PC-3 (cell line): Measurements from ENCODE around the gene CTRB1. TPM values are rescaled to one million over a fixed set of nuclear protein-coding genes. Genes with fewer than 3 reads are reported as not detected.

Experiments used
- ATAC-seq: fragments of 200-7000 bp; cut with Tn5 transposase; 2 replicates; pipeline ENCODE4 v1.9.1; 2020; ENCODE audit warnings: mild to moderate bottlenecking, moderate library complexity
- BruUV-seq: library from RNA; stranded (reverse); fragments of 400-500 nt; replicated peaks from 2 replicates; lab custom pipeline; 2021; lab: Mats Ljungman, UMichigan
- CTCF ChIA-PET: fragments of 300-600 bp; sonication (Branson Sonifier 250); formaldehyde crosslinking; loops from one replicate; lab custom pipeline; 2022; ENCODE audit warnings: antibody characterized with exemption; lab: Charles Lee
- POLR2A ChIA-PET: fragments of 300-600 bp; sonication (Branson Sonifier 250); formaldehyde crosslinking; loops from one replicate; lab custom pipeline; 2022; ENCODE audit warnings: antibody characterized with exemption; ENCODE audit not compliant: unreplicated experiment; lab: Charles Lee
- DNase-seq: peaks from one replicate; pipeline ENCODE4 v3.0.0-alpha.2; 2015
- H2AFZ ChIP-seq: fragments of 300-600 bp; sonication (generic); 2 replicates; pipeline ENCODE4 v1.6.0; 2016; ENCODE audit warnings: antibody characterized with exemption, low read length
- H3F3A ChIP-seq: fragments of 300-600 bp; sonication (generic); one replicate; pipeline ENCODE4 v1.6.0; 2017; ENCODE audit warnings: antibody characterized with exemption, low read length, control low read depth, mild to moderate bottlenecking; ENCODE audit not compliant: unreplicated experiment
- H3K27ac ChIP-seq: fragments of 300-600 bp; sonication (generic); 2 replicates; pipeline ENCODE4 v1.5.1; 2016; ENCODE audit warnings: mild to moderate bottlenecking, low read length
- H3K27me3 ChIP-seq: fragments of 300-600 bp; sonication (generic); 2 replicates; pipeline ENCODE4 v1.6.1; 2016; ENCODE audit warnings: low read length, mixed read lengths
- H3K36me3 ChIP-seq: fragments of 300-600 bp; sonication (generic); 2 replicates; pipeline ENCODE4 v1.6.1; 2016; ENCODE audit warnings: low read depth, mixed run types, low read length, mixed read lengths
- H3K4me1 ChIP-seq: fragments of 300-600 bp; sonication (generic); 2 replicates; pipeline ENCODE4 v1.5.1; 2016; ENCODE audit warnings: low read length; ENCODE audit not compliant: insufficient read depth
- H3K4me2 ChIP-seq: fragments of 300-600 bp; sonication (generic); 2 replicates; pipeline ENCODE4 v1.6.0; 2016; ENCODE audit warnings: low read length
- H3K4me3 ChIP-seq: fragments of 300-600 bp; sonication (generic); 2 replicates; pipeline ENCODE4 v1.5.1; 2016; ENCODE audit warnings: mild to moderate bottlenecking, low read length, mixed read lengths
- H3K79me2 ChIP-seq: fragments of 300-600 bp; sonication (generic); 2 replicates; pipeline ENCODE4 v1.6.1; 2017; ENCODE audit warnings: low read length, mixed read lengths
- H3K9ac ChIP-seq: fragments of 300-600 bp; sonication (generic); 2 replicates; pipeline ENCODE4 v1.6.0; 2016; ENCODE audit warnings: mild to moderate bottlenecking, low read length
- H3K9me2 ChIP-seq: fragments of 300-600 bp; sonication (generic); replicated peaks from 2 replicates; pipeline ENCODE4 v1.6.1; 2016; ENCODE audit warnings: mixed run types, low read length, mixed read lengths
- H3K9me3 ChIP-seq: fragments of 300-600 bp; sonication (generic); 2 replicates; pipeline ENCODE4 v1.6.1; 2016; ENCODE audit warnings: low read length, mixed read lengths
- H4K20me1 ChIP-seq: fragments of 300-600 bp; sonication (generic); 2 replicates; pipeline ENCODE4 v1.6.1; 2016; ENCODE audit warnings: low read length, mixed read lengths
- CTCF ChIP-seq: fragments of 300-600 bp; sonication (generic); conservative IDR thresholded peaks from 2 replicates; pipeline ENCODE4 v1.5.1; 2017; ENCODE audit warnings: antibody characterized with exemption, low read depth, mild to moderate bottlenecking, low read length
- EZH2 ChIP-seq: fragments of 300-600 bp; sonication (generic); IDR thresholded peaks from one replicate; pipeline ENCODE4 v1.6.1; 2017; ENCODE audit warnings: antibody characterized with exemption, mild to moderate bottlenecking, low read length; ENCODE audit not compliant: unreplicated experiment
- EZH2phosphoT487 ChIP-seq: fragments of 300-600 bp; sonication (generic); IDR thresholded peaks from 2 replicates; pipeline ENCODE4 v1.6.1; 2018; ENCODE audit warnings: mild to moderate bottlenecking, antibody characterized with exemption, low read length, borderline replicate concordance
- intact Hi-C: fragments of 100-400 bp; cut with micrococcal nuclease; formaldehyde crosslinking; loops from 2 replicates; pipeline ENCODE4 v1.9.0; 2023
- total RNA-seq: library from RNA; depleted of rRNA; stranded (reverse); fragments of >200 nt; gene quantifications from 2 replicates; pipeline ENCODE4 v1.2.3, GENCODE V29; 2014

CTRB1 gene
- total RNA-seq, 1 experiment from 2014 or later, result not detected

DNA sequence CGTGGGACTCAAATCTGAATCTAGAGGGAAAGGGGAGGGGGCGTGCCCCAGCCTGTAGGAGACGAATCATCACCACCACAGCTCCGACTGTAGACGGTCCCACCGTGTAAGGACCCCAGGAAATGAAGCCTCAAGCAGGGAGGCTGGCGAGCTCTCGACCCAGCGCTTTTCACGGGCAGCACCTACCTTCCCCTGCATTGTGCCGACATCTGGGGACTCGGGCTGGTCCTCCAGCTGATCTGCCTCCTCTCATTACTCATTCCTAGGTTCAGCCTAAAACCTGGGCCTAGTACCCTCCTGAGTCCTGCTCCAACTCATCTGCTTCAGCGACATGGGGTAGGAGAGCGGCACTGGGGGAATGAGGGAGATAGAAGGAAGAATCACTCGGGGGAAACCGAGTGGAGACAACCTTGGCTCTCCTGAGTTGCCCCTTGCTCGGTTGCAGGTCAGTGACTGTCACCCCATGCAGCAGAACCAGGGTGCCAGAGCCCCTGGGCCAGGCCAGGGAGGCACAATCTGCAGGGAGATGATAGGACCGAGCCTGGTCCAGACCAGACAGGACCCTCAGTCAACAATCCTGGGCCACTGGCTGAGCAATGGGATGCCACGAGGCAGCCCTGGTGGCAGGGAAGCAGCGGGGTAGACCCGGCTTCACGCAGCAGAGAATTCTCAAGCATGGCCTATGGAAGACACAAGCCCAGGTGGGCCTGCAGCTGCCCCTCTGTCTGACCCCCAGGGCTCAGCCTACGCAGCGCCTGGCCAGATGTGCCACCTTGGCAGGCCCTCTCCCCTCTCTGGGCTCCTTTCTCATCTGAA is 33.5 kb downstream of the CTRB1 start:
- no peak for TF ChIP-seq EZH2
- TF ChIP-seq EZH2phosphoT487, result no peak
- TF ChIP-seq CTCF, result no peak
- no TSS peak for BruUV-seq
- Histone ChIP-seq H3K27me3 (no peaks in the 10 kb centered on the region), H3K4me1 (peaks cover 46% of the 10 kb centered on the region), H2AFZ (0 out of 2 replicates have a peak overlapping the region, but pooled peaks have one; percentile 38), H4K20me1 (peaks cover 19% of the 10 kb centered on the region), H3K4me3 (no peak overlapping the region), H3K9me2 (no peaks in the 10 kb centered on the region), H3K9me3 (no peaks in the 10 kb centered on the region), H3F3A (no peaks in the 10 kb centered on the region), H3K4me2 (peak overlapping the region; percentile 64), H3K27ac (peak overlapping the region; percentile 41), H3K9ac (no peak overlapping the region), H3K79me2 (peaks cover 88% of the 10 kb centered on the region), H3K36me3 (no peaks in the 10 kb centered on the region)
- ChIA-PET CTCF (interaction anchor here (0.8 kb wide), 1 partner anchor 18 kb away, joined by 3 read pairs; no protein-coding TSS in a partner anchor), POLR2A (no interaction called here)
- intact Hi-C loops, result loop anchor here (5.0 kb wide), 1 partner anchor 135 kb away; no protein-coding TSS in a partner anchor
- DNase-seq, result no peak
- no peak for ATAC-seq

- Histone ChIP-seq H4K20me1 (peaks cover 16% of the 10 kb centered on the region), H3K4me2 (no peak overlapping the region), H3F3A (no peaks in the 10 kb centered on the region), H3K9ac (no peak overlapping the region), H3K9me2 (no peaks in the 10 kb centered on the region), H3K4me3 (no peak overlapping the region), H3K27me3 (no peaks in the 10 kb centered on the region), H2AFZ (no peak overlapping the region), H3K36me3 (no peaks in the 10 kb centered on the region), H3K27ac (no peak overlapping the region), H3K79me2 (peaks cover 88% of the 10 kb centered on the region), H3K4me1 (peaks cover 36% of the 10 kb centered on the region), H3K9me3 (no peaks in the 10 kb centered on the region)
- TF ChIP-seq EZH2, result no peak
- no peak for TF ChIP-seq EZH2phosphoT487
- TF ChIP-seq CTCF, result no peak
- no peak for DNase-seq
- intact Hi-C loops, result loop anchor here (5.0 kb wide), 1 partner anchor 134 kb away; no protein-coding TSS in a partner anchor
- no TSS peak for BruUV-seq
- CTCF ChIA-PET, result no interaction called here
- POLR2A ChIA-PET, result no interaction called here
- no peak for ATAC-seq
Measured at GRCh38 chr16:75252946-75253911, 34.4 kb downstream of the CTRB1 start.
